HG03060 (cell line): ENCODE data around the gene CD1B.
"Not testable (repeated sequence)": the region's sequence is repeated elsewhere in the genome, so short reads cannot be mapped to it uniquely, and the experiment has no call there.

Experiments
- ATAC-seq: cut with Tn5 transposase; IDR thresholded peaks from one replicate; pipeline ENCODE4 v1.9.1; 2021; ENCODE audit warnings: low read depth, moderate number of reproducible peaks; ENCODE audit not compliant: unreplicated experiment

The CD1B gene

GRCh38 chr1:158331481-158332150 is at the start of gene CD1B:
TSS of gene CD1B (minus strand) at chr1:158331531. CDS start at chr1:158331423, 108 bp downstream.
- ATAC-seq, result no peak

GRCh38 chr1:158374860-158375259 is 43.5 kb upstream of the CD1B start:
- ATAC-seq, result no peak

GRCh38 chr1:158374101-158374500 is 42.8 kb upstream of the CD1B start:
- ATAC-seq, result not testable (repeated sequence)

- ATAC-seq, result peak; percentile 79
Observed at GRCh38 chr1:158371188-158371953, 40.0 kb upstream of the CD1B start.

GRCh38 chr1:158366783-158367182 is 35.5 kb upstream of the CD1B start:
- ATAC-seq, result no peak

- no peak for ATAC-seq
Observed at GRCh38 chr1:158362941-158363340, 31.6 kb upstream of the CD1B start.

- ATAC-seq, result no peak
Observed at GRCh38 chr1:158362482-158362881, 31.2 kb upstream of the CD1B start.

- ATAC-seq, result no peak
Observed at GRCh38 chr1:158357441-158357840, 26.1 kb upstream of the CD1B start.

GRCh38 chr1:158356616-158357015 is 25.3 kb upstream of the CD1B start:
- no peak for ATAC-seq

- ATAC-seq, result no peak
Observed at GRCh38 chr1:158355773-158356285, 24.5 kb upstream of the CD1B start.

- ATAC-seq, result no peak
Observed at GRCh38 chr1:158354255-158354654, 22.9 kb upstream of the CD1B start.

- no peak for ATAC-seq
Observed at GRCh38 chr1:158353303-158354075, 22.2 kb upstream of the CD1B start, which contains the start of gene CD1E. TSS of gene CD1E (plus strand) at chr1:158353894. CDS start at chr1:158353989, 95 bp downstream.

GRCh38 chr1:158348946-158349345 is 17.6 kb upstream of the CD1B start:
- not testable (repeated sequence) for ATAC-seq

GRCh38 chr1:158336413-158336812 is 5.1 kb upstream of the CD1B start:
- not testable (repeated sequence) for ATAC-seq

GRCh38 chr1:158335213-158335532 is 3.8 kb upstream of the CD1B start:
- no peak for ATAC-seq

GRCh38 chr1:158334526-158335212 is 3.3 kb upstream of the CD1B start:
- no peak for ATAC-seq

- ATAC-seq, result no peak
Observed at GRCh38 chr1:158333405-158334155, 2.2 kb upstream of the CD1B start.

GRCh38 chr1:158331106-158331425 is 265 bp downstream of the CD1B start:
- ATAC-seq, result no peak

GRCh38 chr1:158330391-158331105 is 783 bp downstream of the CD1B start:
- ATAC-seq, result no peak
